Measurements from ENCODE around the gene CNTN5. TPM values are rescaled to one million over a fixed set of nuclear protein-coding genes. Genes with fewer than 3 reads are reported as not detected.

Gene CNTN5
- total RNA-seq, 4 donors from 2014 or later, result not detected

GRCh38 chr11:99686838-99687237, 666.1 kb downstream of the CNTN5 start:
- H3K27me3 ChIP-seq, result no peaks in the 10 kb centered on the region
- no peak overlapping the region for H3K27ac ChIP-seq
- TF ChIP-seq POLR2A (IDR thresholded peaks at IDR 0.05), result no peak
- no peak for TF ChIP-seq EP300 (IDR thresholded peaks at IDR 0.05)
- TF ChIP-seq POLR2AphosphoS5 (IDR thresholded peaks at IDR 0.05), result no peak
- TF ChIP-seq CTCF (IDR thresholded peaks at IDR 0.05), result no peak
- no peak overlapping the region for H3K4me3 ChIP-seq
- no peaks in the 10 kb centered on the region for H3K4me1 ChIP-seq
- no peaks in the 10 kb centered on the region for H3K36me3 ChIP-seq
- H3K9me3 ChIP-seq, result no peaks in the 10 kb centered on the region
- DNase-seq (ENCODE audit: low spot score in 2 of 2), result no peak
- 56% methylated on average over 3 of the region's 3 CpGs for WGBS

GRCh38 chr11:99687320-99687719, 666.6 kb downstream of the CNTN5 start:
- Histone ChIP-seq H3K27ac (no peak overlapping the region), H3K4me1 (no peaks in the 10 kb centered on the region), H3K4me3 (no peak overlapping the region), H3K9me3 (no peaks in the 10 kb centered on the region), H3K27me3 (no peaks in the 10 kb centered on the region), H3K36me3 (no peaks in the 10 kb centered on the region)
- no peak for DNase-seq (ENCODE audit: low spot score in 2 of 2)
- no peak for TF ChIP-seq POLR2A (IDR thresholded peaks at IDR 0.05)
- TF ChIP-seq POLR2AphosphoS5 (IDR thresholded peaks at IDR 0.05), result no peak
- TF ChIP-seq EP300 (IDR thresholded peaks at IDR 0.05), result no peak
- TF ChIP-seq CTCF (IDR thresholded peaks at IDR 0.05), result no peak

GRCh38 chr11:99693941-99694492, 673.3 kb downstream of the CNTN5 start:
- Histone ChIP-seq H3K4me3 (no peak overlapping the region), H3K4me1 (no peaks in the 10 kb centered on the region), H3K27ac (no peak overlapping the region), H3K9me3 (no peaks in the 10 kb centered on the region), H3K27me3 (no peaks in the 10 kb centered on the region), H3K36me3 (no peaks in the 10 kb centered on the region)
- DNase-seq (ENCODE audit: low spot score in 2 of 2), result no peak
- TF ChIP-seq CTCF (IDR thresholded peaks at IDR 0.05), result no peak
- no peak for TF ChIP-seq POLR2A (IDR thresholded peaks at IDR 0.05)
- TF ChIP-seq POLR2AphosphoS5 (IDR thresholded peaks at IDR 0.05), result no peak
- TF ChIP-seq EP300 (IDR thresholded peaks at IDR 0.05), result no peak
- WGBS, result 52% methylated on average over 6 of the region's 6 CpGs

- H3K27ac ChIP-seq, result no peak overlapping the region
- no peaks in the 10 kb centered on the region for H3K36me3 ChIP-seq
- no peaks in the 10 kb centered on the region for H3K27me3 ChIP-seq
- no peak for DNase-seq (ENCODE audit: low spot score in 2 of 2)
- no peak for TF ChIP-seq POLR2A (IDR thresholded peaks at IDR 0.05)
- no peak for TF ChIP-seq POLR2AphosphoS5 (IDR thresholded peaks at IDR 0.05)
- TF ChIP-seq CTCF (IDR thresholded peaks at IDR 0.05), result no peak
- TF ChIP-seq EP300 (IDR thresholded peaks at IDR 0.05), result no peak
- no peaks in the 10 kb centered on the region for H3K4me1 ChIP-seq
- no peak overlapping the region for H3K4me3 ChIP-seq
- no peaks in the 10 kb centered on the region for H3K9me3 ChIP-seq
Measured at GRCh38 chr11:99695106-99695505, 674.4 kb downstream of the CNTN5 start.

- no peaks in the 10 kb centered on the region for H3K9me3 ChIP-seq
- no peak overlapping the region for H3K27ac ChIP-seq
- H3K27me3 ChIP-seq, result no peaks in the 10 kb centered on the region
- H3K4me3 ChIP-seq, result no peak overlapping the region
- WGBS, result 64% methylated on average over 1 of the region's 1 CpG
- DNase-seq (ENCODE audit: low spot score in 2 of 2), result no peak
- TF ChIP-seq POLR2AphosphoS5 (IDR thresholded peaks at IDR 0.05) (no peak), CTCF (IDR thresholded peaks at IDR 0.05) (no peak), EP300 (IDR thresholded peaks at IDR 0.05) (no peak), POLR2A (IDR thresholded peaks at IDR 0.05) (no peak)
- H3K36me3 ChIP-seq, result no peaks in the 10 kb centered on the region
- H3K4me1 ChIP-seq, result no peaks in the 10 kb centered on the region
Measured at GRCh38 chr11:99706848-99707247, 686.1 kb downstream of the CNTN5 start.

Measured in suprapubic skin (tissue), 4 donors.